ENCODE data around the gene ANKRD6.

ANKRD6 gene

GRCh38 chr6:89485320-89485719, 52.4 kb downstream of the ANKRD6 start:
- Mint-ChIP-seq H3K27ac (ENCODE audit: low read depth) (no peak overlapping the region), H3K36me3 (ENCODE audit: insufficient read depth) (no peaks in the 10 kb centered on the region), H3K27me3 (peaks cover 7% of the 10 kb centered on the region), H3K4me1 (no peaks in the 10 kb centered on the region), H3K4me3 (no peak overlapping the region), H3K9me3 (no peaks in the 10 kb centered on the region)
- DNase-seq (ENCODE audit: low spot score in 2 of 2) (no peak), ATAC-seq (replicated peaks; ENCODE audit: extremely low read depth, poor library complexity, severe bottlenecking) (no peak)

DNA sequence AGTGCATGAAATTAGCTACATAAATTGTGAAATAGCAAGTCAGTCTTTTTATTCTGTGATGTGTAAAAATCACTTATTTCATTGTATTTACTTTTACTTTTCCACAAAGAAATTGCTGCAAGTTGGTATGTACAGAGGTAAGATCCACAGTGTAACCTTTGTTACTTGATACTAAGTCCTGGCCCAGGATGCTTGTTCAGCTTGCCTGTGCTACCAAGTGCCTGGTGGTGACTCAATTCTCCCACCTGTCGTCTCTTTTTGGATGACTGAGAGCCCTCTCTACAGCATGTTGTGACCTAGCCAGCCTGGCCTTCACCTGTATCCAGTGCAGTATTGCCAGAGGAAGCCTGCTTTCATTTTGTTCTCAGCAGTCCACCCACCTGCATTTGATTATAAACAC, 54.9 kb downstream of the ANKRD6 start:
- Mint-ChIP-seq H3K9me3 (no peaks in the 10 kb centered on the region), H3K4me1 (no peaks in the 10 kb centered on the region), H3K4me3 (no peak overlapping the region), H3K27me3 (peaks cover 3% of the 10 kb centered on the region), H3K36me3 (ENCODE audit: insufficient read depth) (no peaks in the 10 kb centered on the region), H3K27ac (ENCODE audit: low read depth) (no peak overlapping the region)
- ATAC-seq (replicated peaks; ENCODE audit: extremely low read depth, poor library complexity, severe bottlenecking) = no peak
- DNase-seq (ENCODE audit: low spot score in 2 of 2) = no peak

GRCh38 chr6:89488438-89488837, 55.5 kb downstream of the ANKRD6 start:
- no peak overlapping the region for H3K27ac Mint-ChIP-seq (ENCODE audit: low read depth)
- H3K4me1 Mint-ChIP-seq = no peaks in the 10 kb centered on the region
- no peaks in the 10 kb centered on the region for H3K27me3 Mint-ChIP-seq
- H3K9me3 Mint-ChIP-seq = no peaks in the 10 kb centered on the region
- H3K36me3 Mint-ChIP-seq (ENCODE audit: insufficient read depth) = no peaks in the 10 kb centered on the region
- DNase-seq (ENCODE audit: low spot score in 2 of 2) (no peak), ATAC-seq (replicated peaks; ENCODE audit: extremely low read depth, poor library complexity, severe bottlenecking) (no peak)
- H3K4me3 Mint-ChIP-seq = no peak overlapping the region

DNA sequence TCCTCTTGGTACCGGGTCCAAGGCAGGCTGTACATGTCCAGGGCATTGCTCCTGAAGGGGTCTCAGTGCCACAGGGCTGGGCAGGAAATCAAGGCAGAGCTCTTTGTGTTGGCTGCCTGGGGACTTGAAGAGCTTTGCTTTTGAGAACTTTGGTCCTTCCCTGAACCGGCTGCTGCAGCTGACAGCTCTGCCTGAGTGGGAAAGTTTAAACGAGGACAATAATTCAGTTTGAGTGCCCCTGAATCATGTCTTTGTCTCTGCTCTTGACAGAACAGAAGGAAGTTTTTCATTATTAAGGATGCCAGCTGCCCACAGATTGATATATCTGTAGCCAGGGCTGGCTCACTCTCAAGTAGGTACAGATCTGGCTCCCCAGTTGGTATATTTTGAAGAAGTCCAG, 56.1 kb downstream of the ANKRD6 start:
- no peaks in the 10 kb centered on the region for H3K36me3 Mint-ChIP-seq (ENCODE audit: insufficient read depth)

GRCh38 chr6:89492025-89492640, 59.2 kb downstream of the ANKRD6 start:
- no peaks in the 10 kb centered on the region for H3K27me3 Mint-ChIP-seq
- H3K4me1 Mint-ChIP-seq = no peaks in the 10 kb centered on the region
- DNase-seq (ENCODE audit: low spot score in 2 of 2) (no peak), ATAC-seq (replicated peaks; ENCODE audit: extremely low read depth, poor library complexity, severe bottlenecking) (no peak)
- H3K4me3 Mint-ChIP-seq = no peak overlapping the region
- no peak overlapping the region for H3K27ac Mint-ChIP-seq (ENCODE audit: low read depth)
- no peaks in the 10 kb centered on the region for H3K9me3 Mint-ChIP-seq
- no peaks in the 10 kb centered on the region for H3K36me3 Mint-ChIP-seq (ENCODE audit: insufficient read depth)

More for the DNA sequence above, 56.1 kb downstream of the ANKRD6 start:
- Mint-ChIP-seq H3K4me1 (no peaks in the 10 kb centered on the region), H3K27me3 (no peaks in the 10 kb centered on the region), H3K9me3 (no peaks in the 10 kb centered on the region), H3K4me3 (no peak overlapping the region), H3K27ac (ENCODE audit: low read depth) (no peak overlapping the region)
- no peak for ATAC-seq (replicated peaks; ENCODE audit: extremely low read depth, poor library complexity, severe bottlenecking)
- DNase-seq (ENCODE audit: low spot score in 2 of 2) = no peak

DNA sequence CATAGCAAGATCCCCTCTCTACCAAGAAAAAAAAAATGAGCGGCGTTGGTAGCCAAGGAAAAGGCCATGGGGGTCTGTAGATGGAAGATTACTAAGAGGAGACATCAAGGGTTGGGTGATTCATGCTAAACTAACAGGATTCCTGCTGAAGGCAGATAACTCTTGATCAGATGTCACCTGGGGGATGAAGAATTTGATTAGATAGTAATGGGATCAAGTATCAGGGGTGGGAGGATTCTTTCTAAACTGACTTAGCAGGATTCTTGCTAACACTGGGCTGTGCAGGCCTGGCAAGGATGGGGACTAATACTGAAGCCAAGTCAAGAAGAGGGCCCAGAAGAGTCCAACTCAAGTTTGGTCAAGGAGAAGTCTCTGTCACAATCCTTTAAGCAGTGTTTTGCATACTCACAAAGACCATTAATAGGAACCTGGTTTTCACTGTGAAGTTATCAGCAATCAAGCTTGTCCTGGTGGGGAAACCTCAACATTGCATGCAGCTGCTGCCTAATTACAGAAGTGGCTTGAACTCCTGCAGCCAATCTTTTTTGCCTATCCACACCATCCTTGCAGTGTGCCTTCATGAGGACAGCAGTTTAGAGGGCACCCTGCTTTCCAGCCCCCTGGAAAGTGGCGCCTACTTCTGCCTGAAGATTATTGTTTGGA, 61.3 kb downstream of the ANKRD6 start:
- no peaks in the 10 kb centered on the region for H3K36me3 Mint-ChIP-seq (ENCODE audit: insufficient read depth)
- no peak overlapping the region for H3K4me3 Mint-ChIP-seq
- no peaks in the 10 kb centered on the region for H3K4me1 Mint-ChIP-seq
- DNase-seq (ENCODE audit: low spot score in 2 of 2) (no peak), ATAC-seq (replicated peaks; ENCODE audit: extremely low read depth, poor library complexity, severe bottlenecking) (no peak)
- H3K9me3 Mint-ChIP-seq = no peaks in the 10 kb centered on the region
- H3K27me3 Mint-ChIP-seq = no peaks in the 10 kb centered on the region
- no peak overlapping the region for H3K27ac Mint-ChIP-seq (ENCODE audit: low read depth)

- no peaks in the 10 kb centered on the region for H3K27me3 Mint-ChIP-seq
- H3K9me3 Mint-ChIP-seq = no peaks in the 10 kb centered on the region
- no peaks in the 10 kb centered on the region for H3K4me1 Mint-ChIP-seq
- no peak overlapping the region for H3K4me3 Mint-ChIP-seq
- no peak for DNase-seq (ENCODE audit: low spot score in 2 of 2)
- ATAC-seq (replicated peaks; ENCODE audit: extremely low read depth, poor library complexity, severe bottlenecking) = no peak
- no peak overlapping the region for H3K27ac Mint-ChIP-seq (ENCODE audit: low read depth)
- no peaks in the 10 kb centered on the region for H3K36me3 Mint-ChIP-seq (ENCODE audit: insufficient read depth)
Measured at GRCh38 chr6:89495961-89496535, 63.1 kb downstream of the ANKRD6 start.

DNA sequence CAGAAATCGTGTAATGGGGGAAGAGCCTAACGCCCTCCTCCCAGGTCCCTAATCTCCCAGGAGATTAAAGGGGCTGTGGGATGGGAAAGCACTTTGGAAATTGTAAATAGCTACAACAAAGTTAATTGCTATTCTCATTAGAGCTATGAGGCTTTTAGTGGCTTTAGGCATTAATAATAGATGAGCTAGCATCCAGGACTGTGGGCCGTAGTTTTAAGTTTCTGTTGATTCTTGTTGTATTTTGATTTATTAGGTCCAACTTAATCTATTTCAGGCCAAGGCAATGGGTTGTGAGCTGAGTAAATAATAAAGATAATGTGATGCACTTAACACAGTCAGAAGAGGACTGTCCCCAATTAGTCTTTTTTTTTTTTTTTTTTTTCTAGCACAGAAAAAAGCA, 67.7 kb downstream of the ANKRD6 start:
- Mint-ChIP-seq H3K4me3 (no peak overlapping the region), H3K36me3 (ENCODE audit: insufficient read depth) (peaks cover 2% of the 10 kb centered on the region), H3K9me3 (no peaks in the 10 kb centered on the region), H3K4me1 (no peaks in the 10 kb centered on the region), H3K27ac (ENCODE audit: low read depth) (no peak overlapping the region), H3K27me3 (no peaks in the 10 kb centered on the region)
- no peak for DNase-seq (ENCODE audit: low spot score in 2 of 2)
- ATAC-seq (replicated peaks; ENCODE audit: extremely low read depth, poor library complexity, severe bottlenecking) = no peak

- no peaks in the 10 kb centered on the region for H3K9me3 Mint-ChIP-seq
- no peak overlapping the region for H3K4me3 Mint-ChIP-seq
- H3K36me3 Mint-ChIP-seq (ENCODE audit: insufficient read depth) = peaks cover 2% of the 10 kb centered on the region
- no peaks in the 10 kb centered on the region for H3K4me1 Mint-ChIP-seq
- no peak overlapping the region for H3K27ac Mint-ChIP-seq (ENCODE audit: low read depth)
- DNase-seq (ENCODE audit: low spot score in 2 of 2) (no peak), ATAC-seq (replicated peaks; ENCODE audit: extremely low read depth, poor library complexity, severe bottlenecking) (no peak)
- H3K27me3 Mint-ChIP-seq = no peaks in the 10 kb centered on the region
Measured at GRCh38 chr6:89501222-89501621, 68.3 kb downstream of the ANKRD6 start.

DNA sequence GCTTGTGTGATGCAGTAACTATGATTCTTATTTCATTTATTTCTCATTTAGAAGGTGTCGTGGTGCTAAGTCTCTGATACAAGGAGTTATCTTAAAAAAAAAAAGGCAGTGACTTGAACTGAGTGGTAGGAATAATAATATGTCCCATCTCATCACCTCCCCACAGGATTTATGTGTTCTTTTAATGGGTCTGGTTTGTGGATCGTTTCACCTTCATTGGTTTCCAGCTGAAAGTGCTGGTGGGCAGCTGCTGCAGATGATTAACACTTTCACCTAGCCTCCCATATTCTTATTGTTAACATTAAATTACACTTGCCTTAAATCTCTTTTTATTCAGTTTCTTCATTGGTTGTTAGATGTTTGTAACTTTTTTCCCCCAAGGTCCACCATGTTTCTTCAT, 68.8 kb downstream of the ANKRD6 start:
- no peak for DNase-seq (ENCODE audit: low spot score in 2 of 2)
- Mint-ChIP-seq H3K36me3 (ENCODE audit: insufficient read depth) (peaks cover 2% of the 10 kb centered on the region), H3K9me3 (no peaks in the 10 kb centered on the region), H3K4me3 (no peak overlapping the region), H3K27me3 (no peaks in the 10 kb centered on the region), H3K27ac (ENCODE audit: low read depth) (no peak overlapping the region), H3K4me1 (no peaks in the 10 kb centered on the region)
- ATAC-seq (replicated peaks; ENCODE audit: extremely low read depth, poor library complexity, severe bottlenecking) = no peak

DNA sequence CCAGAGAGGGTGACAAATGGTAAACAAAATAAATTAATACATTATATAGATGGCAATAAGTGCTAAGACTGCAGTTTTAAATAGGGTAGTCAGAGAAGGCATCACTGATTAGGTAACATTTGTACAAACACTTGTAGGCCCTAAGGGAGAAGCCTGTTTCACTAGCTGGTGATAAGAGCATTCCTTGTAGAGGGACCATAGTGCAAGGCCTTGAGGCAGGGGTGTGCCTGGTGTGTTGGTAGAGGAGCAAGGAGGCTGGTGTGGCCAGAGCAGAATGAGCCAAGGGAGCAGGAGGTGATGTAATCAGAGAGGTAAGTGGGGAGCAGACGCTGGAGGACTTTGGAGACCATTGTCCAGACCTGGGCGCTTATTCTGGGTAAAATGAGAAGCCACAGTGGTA, 70.7 kb downstream of the ANKRD6 start:
- Mint-ChIP-seq H3K36me3 (ENCODE audit: insufficient read depth) (peaks cover 2% of the 10 kb centered on the region), H3K4me1 (no peaks in the 10 kb centered on the region), H3K9me3 (no peaks in the 10 kb centered on the region), H3K4me3 (no peak overlapping the region), H3K27ac (ENCODE audit: low read depth) (no peak overlapping the region), H3K27me3 (no peaks in the 10 kb centered on the region)
- ATAC-seq (replicated peaks; ENCODE audit: extremely low read depth, poor library complexity, severe bottlenecking) = no peak
- no peak for DNase-seq (ENCODE audit: low spot score in 2 of 2)

- no peak for DNase-seq (ENCODE audit: low spot score in 2 of 2)
- Mint-ChIP-seq H3K4me1 (no peaks in the 10 kb centered on the region), H3K27me3 (no peaks in the 10 kb centered on the region), H3K36me3 (ENCODE audit: insufficient read depth) (peaks cover 2% of the 10 kb centered on the region), H3K9me3 (no peaks in the 10 kb centered on the region), H3K4me3 (no peak overlapping the region), H3K27ac (ENCODE audit: low read depth) (no peak overlapping the region)
- no peak for ATAC-seq (replicated peaks; ENCODE audit: extremely low read depth, poor library complexity, severe bottlenecking)
Measured at GRCh38 chr6:89505847-89506246, 72.9 kb downstream of the ANKRD6 start.
